GM21786 (cell line): ENCODE results near the gene LRIG1.
"Not testable (repeated sequence)": the region's sequence is repeated elsewhere in the genome, so short reads cannot be mapped to it uniquely, and the experiment has no call there.

Experiments used
- ATAC-seq: cut with Tn5 transposase; IDR thresholded peaks from one replicate; pipeline ENCODE4 v1.9.1; 2021; ENCODE audit not compliant: unreplicated experiment

Gene LRIG1

GRCh38 chr3:66427352-66427751 is 73.5 kb downstream of the LRIG1 start:
- no peak for ATAC-seq

- no peak for ATAC-seq
Observed at GRCh38 chr3:66426135-66426534, 74.7 kb downstream of the LRIG1 start.

DNA sequence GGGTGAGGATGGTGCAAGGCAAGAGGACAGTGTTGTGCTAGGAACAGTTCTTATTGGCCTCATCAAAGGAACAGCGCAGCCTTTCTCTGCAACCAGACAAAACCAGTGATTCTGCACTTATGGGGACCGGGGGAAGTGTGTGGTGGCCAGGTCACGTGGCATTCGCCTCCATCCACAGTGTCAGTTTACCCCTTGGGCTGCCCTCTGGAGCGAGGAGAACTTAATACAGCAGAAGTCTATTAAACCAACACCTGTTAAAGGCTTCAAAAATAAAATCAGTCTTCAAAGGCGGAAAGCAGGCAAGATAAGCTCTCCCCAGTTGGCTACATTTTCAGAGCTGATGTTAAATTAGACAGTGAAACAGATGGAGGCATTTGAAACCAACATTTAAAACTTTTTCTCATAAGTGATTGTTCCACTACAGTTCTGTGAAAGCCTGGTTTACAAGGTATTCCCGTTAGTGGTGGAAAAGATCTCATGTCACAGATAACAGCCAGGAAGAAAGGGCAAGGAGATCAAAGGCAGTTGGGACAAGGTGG is 75.2 kb downstream of the LRIG1 start:
- ATAC-seq = no peak

- no peak for ATAC-seq
Observed at GRCh38 chr3:66425032-66425431, 75.8 kb downstream of the LRIG1 start.

- no peak for ATAC-seq
Observed at GRCh38 chr3:66423791-66424190, 77.0 kb downstream of the LRIG1 start.

DNA sequence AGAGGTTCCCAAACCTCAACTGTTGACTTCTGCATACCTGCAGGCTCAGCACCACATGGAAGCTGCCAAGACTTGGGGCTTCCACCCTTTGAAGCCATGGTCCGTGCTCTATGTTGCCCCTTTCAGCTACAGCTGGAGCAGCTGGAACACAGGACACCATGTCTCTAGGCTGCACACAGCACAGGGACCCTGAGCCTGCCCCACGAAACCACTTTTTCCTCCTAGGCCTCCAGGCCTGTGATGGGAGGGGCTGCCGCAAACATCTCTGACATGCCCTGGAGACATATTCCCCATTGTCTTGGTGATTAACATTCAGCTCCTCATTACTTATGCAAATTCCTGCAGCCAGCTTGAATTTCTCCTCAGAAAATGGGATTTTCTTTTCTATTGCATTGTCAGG is 78.9 kb downstream of the LRIG1 start:
- not testable (repeated sequence) for ATAC-seq

DNA sequence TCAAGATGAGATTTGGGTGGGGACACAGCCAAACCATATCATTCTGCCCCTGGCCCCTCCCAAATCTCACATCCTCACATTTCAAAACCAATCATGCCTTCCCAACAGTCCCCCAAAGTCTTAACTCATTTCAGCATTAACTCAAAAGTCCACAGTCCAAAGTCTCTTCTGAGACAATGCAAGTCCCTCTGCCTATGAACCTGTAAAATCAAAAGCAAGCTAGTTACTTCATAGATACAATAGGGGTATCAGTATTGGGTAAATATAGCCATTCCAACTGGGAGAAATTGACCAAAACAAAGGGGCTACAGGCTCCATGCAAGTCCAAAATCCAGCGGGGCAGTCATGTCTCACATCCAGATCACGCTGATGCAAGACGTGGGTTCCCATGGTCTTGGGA is 79.7 kb downstream of the LRIG1 start:
- not testable (repeated sequence) for ATAC-seq

DNA sequence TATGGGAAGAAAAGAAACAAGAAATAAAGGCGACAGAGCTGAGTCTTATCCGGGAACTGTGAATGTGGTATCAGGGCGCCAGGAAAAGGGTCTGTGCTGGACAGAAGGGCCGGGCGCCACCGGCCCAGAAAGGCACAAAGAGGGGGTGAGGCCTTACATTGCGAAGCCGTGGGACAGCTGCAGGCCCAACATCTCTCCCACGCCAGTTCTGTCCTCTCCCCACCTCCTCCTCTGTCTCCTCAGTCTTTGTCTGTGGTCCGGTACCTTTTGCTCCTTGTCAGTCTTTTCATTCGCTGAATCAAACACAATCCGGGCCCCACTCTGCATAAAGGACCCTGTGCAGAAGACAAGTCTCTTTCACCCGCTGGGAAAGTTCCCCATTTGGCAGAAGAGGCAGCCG is 81.8 kb downstream of the LRIG1 start:
- no peak for ATAC-seq

DNA sequence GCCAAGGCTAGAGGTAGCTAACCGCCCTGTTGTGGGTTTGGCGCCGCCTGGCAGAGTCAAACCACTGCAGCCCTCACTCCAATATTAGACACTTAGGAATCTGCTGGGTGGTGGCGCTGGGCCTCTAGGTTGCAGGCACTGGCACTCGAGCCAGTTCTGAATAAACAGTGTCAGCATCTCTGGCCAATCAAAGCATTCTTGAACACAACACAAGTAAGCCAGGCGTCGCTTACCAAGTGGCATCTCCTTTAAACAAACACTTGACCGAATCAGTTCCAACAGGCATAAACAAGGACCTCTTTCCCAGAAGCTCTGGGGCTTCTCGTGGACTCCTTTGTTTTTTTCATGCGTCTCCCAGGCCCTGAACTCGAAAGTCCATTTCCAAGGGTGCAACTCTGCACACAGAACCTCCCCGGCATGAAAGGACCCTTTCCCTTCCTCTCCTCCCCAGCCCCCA is 82.3 kb downstream of the LRIG1 start:
- ATAC-seq = no peak

DNA sequence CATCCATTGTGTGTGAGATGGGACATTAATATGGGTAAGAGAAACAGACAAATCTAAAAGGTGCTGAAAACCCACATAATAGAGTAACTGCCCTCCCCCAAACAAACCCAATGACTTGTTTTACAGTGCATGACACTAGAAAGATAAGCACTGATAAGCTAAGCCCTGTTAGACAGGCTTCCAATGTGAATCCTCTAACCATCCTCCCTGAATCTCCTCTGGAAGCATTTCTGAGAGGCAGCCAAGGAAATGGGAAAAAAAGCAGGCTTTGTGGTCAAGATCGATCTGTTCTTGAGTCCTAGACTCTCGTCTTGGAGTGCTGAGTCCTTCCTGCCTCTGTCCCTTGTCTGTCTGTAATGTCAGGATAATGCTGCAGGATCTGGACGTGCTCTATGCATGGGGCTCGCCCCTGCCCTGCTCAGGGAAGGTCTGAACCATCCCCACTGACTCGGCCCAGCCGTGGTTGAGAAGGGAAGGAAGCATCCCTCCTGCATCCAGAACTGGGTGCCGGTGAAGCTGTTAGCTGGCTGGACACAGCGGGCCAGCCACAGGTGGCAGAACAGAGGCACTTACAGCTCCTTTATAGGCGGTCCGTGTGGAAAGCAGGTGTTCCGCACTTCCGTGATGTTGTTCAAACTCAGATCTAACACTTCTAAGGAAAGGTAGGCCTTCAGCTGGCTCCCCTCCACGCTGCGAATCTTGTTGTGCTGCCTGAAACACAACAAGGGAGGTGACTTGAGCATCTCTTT is 84.1 kb downstream of the LRIG1 start:
- no peak for ATAC-seq

GRCh38 chr3:66415867-66416428 is 84.9 kb downstream of the LRIG1 start:
- no peak for ATAC-seq

DNA sequence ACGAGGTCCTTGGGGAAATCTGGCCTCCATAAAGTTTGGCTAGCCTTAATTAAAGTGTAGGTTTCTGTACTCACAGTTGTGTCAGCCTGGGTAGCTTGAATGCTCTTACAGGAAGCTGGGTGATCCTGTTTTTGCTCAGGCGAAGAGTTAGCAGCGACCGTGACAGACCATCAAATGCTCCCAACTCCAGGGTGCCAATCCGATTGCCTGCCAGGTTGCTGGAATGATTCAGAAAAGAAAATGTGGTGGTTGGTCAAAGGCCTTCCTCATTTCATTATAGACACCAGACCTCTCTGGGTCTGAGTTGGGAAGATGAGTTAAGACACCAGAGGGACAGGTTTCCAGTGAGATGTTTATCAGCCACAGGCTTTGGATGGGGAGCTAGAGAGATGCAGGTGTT is 86.0 kb downstream of the LRIG1 start:
- no peak for ATAC-seq

DNA sequence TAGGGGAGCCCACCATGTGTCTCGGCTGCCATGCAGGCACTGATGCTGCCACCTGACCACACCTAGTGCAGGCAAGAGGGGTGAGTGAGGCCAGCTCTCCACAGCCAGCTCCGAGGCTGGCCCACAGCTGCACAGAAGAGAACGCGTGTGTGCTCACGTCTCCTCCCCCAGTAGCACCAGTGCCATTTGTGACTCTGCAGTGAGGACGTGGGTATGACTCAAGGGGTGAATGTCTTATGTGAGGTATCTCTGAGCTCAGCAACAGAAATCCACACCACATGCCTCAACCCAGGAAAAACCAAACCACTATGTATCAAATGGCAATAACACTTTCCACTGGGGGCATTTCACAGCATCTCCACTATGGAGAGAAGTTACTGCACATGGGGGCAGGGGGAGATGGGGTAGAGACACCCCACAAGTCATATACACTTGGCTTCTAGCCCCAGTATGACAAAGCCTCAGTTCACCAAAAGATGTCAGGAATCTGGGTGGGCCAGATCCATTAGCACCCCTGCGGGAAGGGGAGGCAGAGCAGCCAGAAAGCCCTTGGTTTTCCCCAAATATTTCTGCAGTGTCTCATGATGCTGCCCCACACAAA is 87.6 kb downstream of the LRIG1 start:
- ATAC-seq = no peak

DNA sequence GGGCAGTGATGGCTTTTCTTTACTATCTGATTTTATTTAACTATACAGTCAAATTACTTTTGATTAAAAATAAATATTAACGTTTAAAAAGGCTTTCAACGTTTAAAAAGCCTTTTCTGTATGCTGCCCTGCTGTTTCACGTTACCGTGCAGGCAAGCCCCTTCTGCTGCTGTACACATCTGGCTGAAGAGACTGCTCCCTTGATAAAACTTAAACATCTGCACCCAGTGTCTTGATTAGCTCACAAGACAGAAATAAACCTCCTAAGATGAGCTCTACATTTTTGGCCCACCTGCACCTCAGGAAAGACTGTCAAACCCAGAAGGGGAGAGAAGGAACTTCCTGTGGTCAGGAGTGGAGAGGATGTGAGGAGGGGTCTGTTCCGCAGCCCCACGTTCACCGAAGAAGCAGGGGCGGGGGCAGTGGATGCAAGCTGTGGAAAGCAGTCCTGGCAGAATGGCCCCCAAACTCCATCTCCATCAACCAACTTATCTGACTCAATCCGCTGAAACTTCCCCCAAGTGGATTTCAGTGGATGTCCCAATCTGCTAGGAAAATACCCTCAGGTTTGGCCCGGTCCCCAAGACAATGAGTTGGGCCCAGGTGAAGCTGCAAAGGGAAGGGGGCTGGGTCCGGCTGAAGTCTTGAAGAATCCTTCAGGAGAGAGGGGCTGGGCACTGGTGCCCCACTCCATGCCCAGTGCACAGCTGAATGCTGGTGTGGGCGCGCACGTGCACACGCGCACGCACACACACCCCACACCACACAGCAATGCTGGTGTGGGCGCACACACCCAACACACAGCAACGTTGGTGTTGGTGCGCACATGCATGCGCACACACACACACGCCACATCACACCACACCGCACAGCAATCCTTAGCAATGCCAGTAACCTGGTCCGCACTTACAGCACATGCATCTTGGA is 88.6 kb downstream of the LRIG1 start:
- no peak for ATAC-seq

GRCh38 chr3:66411474-66411873 is 89.3 kb downstream of the LRIG1 start:
- ATAC-seq = no peak

- ATAC-seq = no peak
Observed at GRCh38 chr3:66410976-66411375, 89.8 kb downstream of the LRIG1 start.

GRCh38 chr3:66409771-66410754 is 90.8 kb downstream of the LRIG1 start:
- no peak for ATAC-seq

- peak; percentile 73 for ATAC-seq
Observed at GRCh38 chr3:66407611-66408218, 93.1 kb downstream of the LRIG1 start.

DNA sequence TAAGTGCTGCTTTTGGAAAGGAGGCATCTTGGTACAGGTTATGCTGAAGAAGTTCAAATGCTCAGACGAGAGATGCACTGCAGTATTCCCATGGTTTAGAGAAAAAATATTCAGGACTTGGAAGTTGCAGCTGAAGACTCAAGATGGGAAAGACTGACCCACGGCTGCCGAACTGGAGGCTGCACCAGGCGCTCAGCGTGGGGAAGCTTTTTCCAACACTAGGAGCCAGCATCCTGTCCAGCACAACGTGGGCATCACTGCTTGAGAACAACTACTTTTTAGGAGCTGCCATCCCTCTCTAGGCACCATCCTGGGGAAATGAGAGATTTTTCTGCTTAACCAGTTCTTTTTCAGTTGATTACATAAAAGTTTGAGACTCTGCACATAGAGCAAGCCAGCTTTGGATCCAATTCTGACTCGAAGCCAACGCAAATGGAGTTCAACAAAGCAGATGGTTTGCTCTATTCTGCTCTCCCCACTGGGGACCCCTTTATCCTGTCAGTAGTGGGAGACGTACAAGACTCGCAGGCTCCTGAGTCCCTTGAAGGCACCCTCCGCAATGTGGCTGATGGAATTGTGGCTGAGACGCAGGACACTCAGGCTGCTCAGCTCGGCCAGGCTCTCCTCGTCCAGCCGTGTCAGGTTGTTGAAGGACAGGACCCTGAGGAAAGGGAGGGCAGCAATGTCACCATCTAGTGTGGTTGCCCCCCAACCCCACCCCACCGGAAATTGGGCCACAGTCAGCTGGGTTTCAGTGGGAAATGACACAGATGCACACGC is 93.8 kb downstream of the LRIG1 start:
- ATAC-seq = no peak
